ENCODE results near the gene SYTL5. TPM values are rescaled to one million over a fixed set of nuclear protein-coding genes. Genes with fewer than 3 reads are reported as not detected.

SYTL5 gene
- total and polyA plus RNA-seq, 9 donors = 0.10 to 2.8 (median 0.18) TPM; not detected in 2

DNA sequence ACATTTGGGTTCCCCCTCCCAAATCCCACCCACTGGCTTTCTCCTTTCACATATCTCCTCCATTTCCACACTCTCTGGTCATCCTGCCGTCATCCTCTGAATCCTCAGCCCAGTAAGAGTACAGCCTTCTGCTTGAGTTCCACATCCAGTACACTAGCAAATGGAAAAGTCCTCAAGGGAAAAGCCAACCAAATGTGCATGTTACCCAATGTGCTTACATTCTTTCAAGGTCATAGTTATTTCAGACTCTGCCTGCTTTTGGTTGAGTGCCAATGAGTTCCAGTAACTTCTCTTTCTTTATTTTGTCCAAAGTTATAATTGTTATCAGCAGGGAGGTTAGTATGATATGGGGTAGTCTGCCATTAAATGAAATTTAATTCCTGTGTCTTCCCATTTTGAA is 136.3 kb downstream of the SYTL5 start:
- 24 to 50% (median 27%) methylated on average over 1 of the region's 1 CpG for WGBS, 3 donors

DNA sequence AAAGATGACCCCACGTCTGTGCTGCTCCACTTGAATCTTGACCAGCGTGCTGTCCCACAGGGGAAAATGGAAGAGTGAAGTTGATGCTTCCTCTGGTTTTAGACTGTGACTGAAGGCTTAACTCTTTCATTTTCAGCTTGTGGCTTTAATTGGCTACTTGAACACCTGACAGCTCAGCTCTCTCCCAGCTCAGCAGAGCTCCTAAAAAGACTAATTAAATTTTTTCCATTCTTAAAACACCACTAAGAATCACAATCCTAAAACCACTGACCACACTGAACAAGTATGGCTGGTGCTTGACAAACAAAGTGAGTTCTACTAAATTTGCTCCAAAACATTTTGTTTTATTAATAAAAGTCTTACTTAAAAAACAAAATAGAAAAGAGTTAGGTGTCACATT is 142.7 kb downstream of the SYTL5 start:
- no peak overlapping the region for H3K4me3 ChIP-seq
- no peak overlapping the region for H3K27ac ChIP-seq
- H3K4me1 ChIP-seq (ENCODE audit: insufficient read depth) = no peaks in the 10 kb centered on the region
- no peaks in the 10 kb centered on the region for H3K36me3 ChIP-seq
- WGBS, 3 donors = 65 to 68% (median 66%) methylated on average over 2 of the region's 2 CpGs
- no peaks in the 10 kb centered on the region for H3K9me3 ChIP-seq
- TF ChIP-seq, protein P1, sequence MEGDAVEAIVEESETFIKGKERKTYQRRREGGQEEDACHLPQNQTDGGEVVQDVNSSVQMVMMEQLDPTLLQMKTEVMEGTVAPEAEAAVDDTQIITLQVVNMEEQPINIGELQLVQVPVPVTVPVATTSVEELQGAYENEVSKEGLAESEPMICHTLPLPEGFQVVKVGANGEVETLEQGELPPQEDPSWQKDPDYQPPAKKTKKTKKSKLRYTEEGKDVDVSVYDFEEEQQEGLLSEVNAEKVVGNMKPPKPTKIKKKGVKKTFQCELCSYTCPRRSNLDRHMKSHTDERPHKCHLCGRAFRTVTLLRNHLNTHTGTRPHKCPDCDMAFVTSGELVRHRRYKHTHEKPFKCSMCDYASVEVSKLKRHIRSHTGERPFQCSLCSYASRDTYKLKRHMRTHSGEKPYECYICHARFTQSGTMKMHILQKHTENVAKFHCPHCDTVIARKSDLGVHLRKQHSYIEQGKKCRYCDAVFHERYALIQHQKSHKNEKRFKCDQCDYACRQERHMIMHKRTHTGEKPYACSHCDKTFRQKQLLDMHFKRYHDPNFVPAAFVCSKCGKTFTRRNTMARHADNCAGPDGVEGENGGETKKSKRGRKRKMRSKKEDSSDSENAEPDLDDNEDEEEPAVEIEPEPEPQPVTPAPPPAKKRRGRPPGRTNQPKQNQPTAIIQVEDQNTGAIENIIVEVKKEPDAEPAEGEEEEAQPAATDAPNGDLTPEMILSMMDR (IDR thresholded peaks at IDR 0.05) = no peak
- TF ChIP-seq POLR2A (IDR thresholded peaks at IDR 0.05) (no peak), EP300 (IDR thresholded peaks at IDR 0.05) (no peak)
- H3K27me3 ChIP-seq = no peaks in the 10 kb centered on the region
- no peak for DNase-seq
- intact Hi-C loops (cut with DNase I) = no loop called here

More for the DNA sequence above, 136.3 kb downstream of the SYTL5 start:
- TF ChIP-seq, protein P1 (IDR thresholded peaks at IDR 0.05) = no peak
- no peak for TF ChIP-seq EP300 (IDR thresholded peaks at IDR 0.05)
- TF ChIP-seq POLR2A (IDR thresholded peaks at IDR 0.05) = no peak
- intact Hi-C loops (cut with DNase I) = no loop called here
- Histone ChIP-seq H3K36me3 (no peaks in the 10 kb centered on the region), H3K4me1 (ENCODE audit: insufficient read depth) (no peaks in the 10 kb centered on the region), H3K27ac (no peak overlapping the region), H3K4me3 (no peak overlapping the region), H3K9me3 (no peaks in the 10 kb centered on the region), H3K27me3 (no peaks in the 10 kb centered on the region)
- DNase-seq = peak in 1 of 5 donors; percentile 14

DNA sequence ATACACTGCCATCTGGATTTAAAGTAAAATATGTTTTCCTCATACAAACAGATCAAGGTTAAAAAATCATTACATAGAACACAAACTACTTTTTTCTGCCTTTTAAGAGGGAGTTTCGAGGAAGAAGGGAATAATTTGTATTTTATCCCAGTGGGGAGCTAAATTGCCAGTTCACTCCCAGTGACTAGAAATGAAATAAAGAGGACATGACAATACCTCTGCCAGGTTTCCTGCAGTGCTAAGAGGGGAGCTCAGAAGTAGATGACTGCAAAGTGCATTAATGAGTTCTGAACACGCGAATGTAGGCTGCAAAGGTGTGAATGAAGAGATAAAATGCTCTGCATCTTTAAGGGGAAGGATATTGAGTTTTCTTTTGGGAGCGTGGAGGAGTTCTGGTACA is 144.6 kb downstream of the SYTL5 start:
- H3K9me3 ChIP-seq = no peaks in the 10 kb centered on the region
- DNase-seq = no peak
- no peaks in the 10 kb centered on the region for H3K27me3 ChIP-seq
- TF ChIP-seq EP300 (IDR thresholded peaks at IDR 0.05) = no peak
- TF ChIP-seq POLR2A (IDR thresholded peaks at IDR 0.05) = no peak
- TF ChIP-seq, protein P1 (IDR thresholded peaks at IDR 0.05) = no peak
- intact Hi-C loops (cut with DNase I) = no loop called here
- no peak overlapping the region for H3K27ac ChIP-seq
- H3K36me3 ChIP-seq = no peaks in the 10 kb centered on the region
- H3K4me3 ChIP-seq = no peak overlapping the region
- whole genome bisulfite sequencing, 3 donors = 66 to 70% (median 70%) methylated on average over 4 of the region's 4 CpGs
- peaks cover 1% of the 10 kb centered on the region for H3K4me1 ChIP-seq (ENCODE audit: insufficient read depth)

DNA sequence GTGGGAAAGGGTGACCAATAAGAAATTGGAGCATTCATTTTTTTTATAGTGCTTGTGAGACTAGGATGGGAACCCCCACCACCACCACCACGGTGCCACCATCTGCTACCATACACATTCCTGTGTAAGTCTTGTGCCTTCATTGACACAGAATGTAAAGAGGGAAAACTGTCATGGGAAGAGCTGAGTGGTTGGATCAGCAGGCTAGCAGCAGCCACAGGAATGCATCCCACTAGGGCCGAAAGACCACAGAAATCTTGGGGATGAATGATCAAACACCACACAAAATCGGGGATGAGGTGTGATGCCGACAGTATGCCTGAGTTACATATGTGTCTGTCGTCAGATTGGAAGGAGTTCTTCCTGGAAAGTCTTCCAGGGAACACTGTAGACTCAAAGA is 145.1 kb downstream of the SYTL5 start:
- no peak overlapping the region for H3K4me3 ChIP-seq
- H3K27me3 ChIP-seq = no peaks in the 10 kb centered on the region
- no peak for TF ChIP-seq EP300 (IDR thresholded peaks at IDR 0.05)
- TF ChIP-seq, protein P1 (IDR thresholded peaks at IDR 0.05) = no peak
- TF ChIP-seq POLR2A (IDR thresholded peaks at IDR 0.05) = no peak
- no peaks in the 10 kb centered on the region for H3K9me3 ChIP-seq
- DNase-seq = no peak
- no peaks in the 10 kb centered on the region for H3K36me3 ChIP-seq
- WGBS, 3 donors = 61 to 81% (median 64%) methylated on average over 5 of the region's 5 CpGs
- H3K27ac ChIP-seq = no peak overlapping the region
- intact Hi-C loops (cut with DNase I) = no loop called here
- peaks cover 1% of the 10 kb centered on the region for H3K4me1 ChIP-seq (ENCODE audit: insufficient read depth)

All from ovary (tissue), 9 donors.